CD4-positive, alpha-beta T cell (primary cell): ENCODE measurements around the gene DHDH. TPM values are rescaled to one million over a fixed set of nuclear protein-coding genes. Genes with fewer than 3 reads are reported as not detected.

Experiments used
- ATAC-seq: fragments of 200-7000 bp; cut with Tn5 transposase; one replicate; pipeline ENCODE4 v1.10.0; 2022; ENCODE audit warnings: mild to moderate bottlenecking; ENCODE audit not compliant: poor library complexity
- CTCF ChIA-PET: fragments of 350-600 bp; sonication (Branson Sonifier 250); formaldehyde crosslinking; loops from one replicate; lab custom pipeline; 2021; ENCODE audit warnings: antibody characterized with exemption, inconsistent platforms; lab: Charles Lee
- POLR2A ChIA-PET: fragments of 350-600 bp; sonication (Branson Sonifier 250); formaldehyde crosslinking; loops from one replicate; lab custom pipeline; 2021; ENCODE audit warnings: antibody characterized with exemption, inconsistent platforms; lab: Charles Lee
- DNase-seq, 14 experiments: peaks; one replicate each; pipeline ENCODE4 v3.0.0-alpha.2; 2013 to 2020; ENCODE audit warnings: mixed read lengths in 2 of 14
- H3K27ac ChIP-seq, 2 donors: one replicate each; pipeline versions ENCODE4 v1.5.1 to v1.7.0; 2013; ENCODE audit warnings: low read length in 2 of 2, low read depth in 1 of 2, mild to moderate bottlenecking in 1 of 2
- H3K27me3 ChIP-seq, 2 experiments: 1 replicate in 1 of 2; 2 replicates in 1 of 2; pipeline versions ENCODE4 v1.6.1 to v1.7.0; 2013; ENCODE audit warnings: low read length in 2 of 2, control low read depth in 1 of 2, mild to moderate bottlenecking in 1 of 2, moderate library complexity in 1 of 2; ENCODE audit not compliant: insufficient read depth in 2 of 2, control insufficient read depth in 1 of 2
- H3K36me3 ChIP-seq: one replicate; pipeline ENCODE4 v1.6.1; 2013; ENCODE audit warnings: low read length, control low read depth; ENCODE audit not compliant: insufficient read depth
- H3K4me1 ChIP-seq: one replicate; pipeline ENCODE4 v1.6.1; 2013; ENCODE audit warnings: low read length, control low read depth; ENCODE audit not compliant: insufficient read depth
- H3K4me3 ChIP-seq: one replicate; pipeline ENCODE4 v1.5.1; 2013; ENCODE audit warnings: mild to moderate bottlenecking, low read length, moderate library complexity
- H3K9me3 ChIP-seq, 2 experiments: 1 replicate in 1 of 2; 2 replicates in 1 of 2; pipeline versions ENCODE4 v1.6.1 to v1.7.0; 2013; ENCODE audit warnings: low read length in 2 of 2, mild to moderate bottlenecking in 2 of 2, control low read depth in 1 of 2, moderate library complexity in 1 of 2; ENCODE audit not compliant: control insufficient read depth in 1 of 2, insufficient read depth in 1 of 2
- H3K27ac Mint-ChIP-seq: one replicate; pipeline ENCODE4 v1.8.0; 2020; ENCODE audit warnings: mixed read lengths
- H3K27me3 Mint-ChIP-seq: one replicate; pipeline ENCODE4 v1.8.0; 2021; ENCODE audit warnings: mixed read lengths
- H3K36me3 Mint-ChIP-seq: one replicate; pipeline ENCODE4 v1.8.0; 2021; ENCODE audit warnings: low read depth, mixed read lengths
- H3K4me1 Mint-ChIP-seq: one replicate; pipeline ENCODE4 v1.8.0; 2021; ENCODE audit warnings: low read depth, mixed read lengths
- H3K4me3 Mint-ChIP-seq: one replicate; pipeline ENCODE4 v1.8.0; 2020; ENCODE audit warnings: mild to moderate bottlenecking, mixed read lengths
- H3K9me3 Mint-ChIP-seq: one replicate; pipeline ENCODE4 v1.8.0; 2020; ENCODE audit warnings: mixed read lengths
- CTCF ChIP-seq: fragments of 200-600 bp; IDR thresholded peaks from one replicate; pipeline ENCODE4 v1.8.0; 2022; ENCODE audit warnings: antibody characterized with exemption, mild to moderate bottlenecking
- intact Hi-C, 2 experiments: fragments of 100-400 bp; cut with DNase I in 1 of 2; cut with micrococcal nuclease in 1 of 2; formaldehyde crosslinking; loops; one replicate each; pipeline versions ENCODE4 v1.15.1 to v1.9.0; 2023 to 2025; cut with DNase I, micrococcal nuclease
- total RNA-seq, 174 experiments: library from RNA in 2 of 174; stranded (reverse) in 2 of 174; gene quantifications; one replicate each; pipeline ENCODE4 v1.2.3 and lab custom pipeline; 2021 to 2026

The DHDH gene
- total RNA-seq, 2 experiments from 2014 or later, result 1.1 to 1.8 TPM

DNA sequence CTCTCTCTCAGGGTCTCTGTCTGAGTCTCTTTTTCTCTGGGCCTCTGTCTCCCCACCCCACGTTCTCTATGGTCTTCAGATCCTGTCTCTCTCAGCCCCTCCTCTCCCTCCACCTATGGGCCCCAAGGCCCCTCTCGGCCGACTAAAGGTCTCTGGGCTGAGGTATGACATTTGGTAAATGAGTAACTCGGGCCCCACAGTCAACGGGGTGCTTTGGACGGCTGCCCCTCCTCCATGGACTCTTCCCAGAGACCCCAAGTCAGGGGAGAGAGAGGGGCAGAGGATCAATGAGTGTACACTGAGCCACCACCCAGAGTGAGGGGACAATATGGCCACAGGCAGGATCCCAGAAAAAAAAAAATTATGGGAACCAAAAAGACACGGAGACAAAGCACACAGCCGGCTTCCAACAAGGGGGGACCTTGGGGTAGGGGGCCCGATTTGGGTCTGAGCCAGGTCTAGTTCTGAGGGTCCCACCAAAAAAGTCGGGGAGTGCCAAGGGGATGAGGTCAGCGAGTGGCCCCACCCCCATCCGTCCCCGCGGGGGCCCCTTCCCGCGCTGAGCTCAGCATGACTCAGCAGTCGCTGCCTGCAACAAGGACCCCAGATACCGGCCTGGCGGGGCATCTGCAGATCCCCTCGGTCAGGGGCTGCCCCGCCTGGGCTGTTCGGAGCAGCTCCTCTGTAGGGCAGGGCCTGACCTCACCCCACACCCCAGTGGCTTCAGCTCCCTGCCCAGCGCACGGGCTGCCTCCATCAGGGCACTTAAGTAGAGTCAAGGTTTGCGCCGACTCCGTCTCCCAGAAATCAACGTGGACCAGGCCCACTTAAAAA is 30.1 kb downstream of the DHDH start:
- TF ChIP-seq CTCF, result no peak
- intact Hi-C loops, result loop anchor here in 1 of 2 experiments (2.0 kb wide), 2 partner anchors 63 to 91 kb away; partner anchors contain the start of genes NUCB1 and PPP1R15A
- CTCF ChIA-PET, result interaction anchor here (1.3 to 1.5 kb wide), 2 partner anchors 30 to 168 kb away, joined by 3 to 5 read pairs; partner anchors contain the start of genes GYS1 and RUVBL2
- Mint-ChIP-seq H3K36me3 (peaks cover 35% of the 10 kb centered on the region), H3K9me3 (no peaks in the 10 kb centered on the region), H3K4me3 (peak overlapping the region; percentile 97), H3K27me3 (no peaks in the 10 kb centered on the region), H3K4me1 (peaks cover 47% of the 10 kb centered on the region), H3K27ac (peak overlapping the region; percentile 97)
- Histone ChIP-seq H3K4me1 (peaks cover 63% of the 10 kb centered on the region), H3K9me3 (peaks cover 0 to 3% of the 10 kb centered on the region in 2 experiments), H3K36me3 (peaks cover 20% of the 10 kb centered on the region), H3K27ac (peak overlapping the region; percentile 55 to 68), H3K4me3 (peak overlapping the region; percentile 85), H3K27me3 (peaks cover 0 to 2% of the 10 kb centered on the region in 2 experiments)
- DNase-seq (peak in 9 of 14 experiments; percentile 22 to 71 (median 50)), ATAC-seq (no peak)
- POLR2A ChIA-PET, result interaction anchor here (0.8 to 3.5 kb wide), 6 partner anchors 9 to 168 kb away, joined by 3 to 38 read pairs (median 16); partner anchors contain the start of genes BAX, DHDH, NUCB1 and PPP1R15A

GRCh38 chr19:48964205-48965039 is 30.9 kb downstream of the DHDH start:
- TF ChIP-seq CTCF, result no peak
- POLR2A ChIA-PET, result interaction anchor here (0.6 to 3.8 kb wide), 14 partner anchors 10 to 1851 kb away, joined by 3 to 41 read pairs (median 6); partner anchors contain the start of genes BAX, DHDH, GYS1 and NUCB1
- DNase-seq (peak in 1 of 14 experiments; percentile 38), ATAC-seq (no peak)
- CTCF ChIA-PET, result interaction anchor here (1.1 to 1.5 kb wide), 4 partner anchors 29 to 226 kb away, joined by 3 to 5 read pairs (median 3); partner anchors contain the start of genes GYS1 and RUVBL2
- Mint-ChIP-seq H3K4me3 (peak overlapping the region; percentile 97), H3K36me3 (peaks cover 38% of the 10 kb centered on the region), H3K9me3 (no peaks in the 10 kb centered on the region), H3K27me3 (no peaks in the 10 kb centered on the region), H3K4me1 (peaks cover 47% of the 10 kb centered on the region), H3K27ac (peak overlapping the region; percentile 97)
- H3K27ac ChIP-seq, result peak overlapping the region; percentile 55 to 64
- peaks cover 0 to 2% of the 10 kb centered on the region in 2 experiments for H3K27me3 ChIP-seq
- peaks cover 0 to 3% of the 10 kb centered on the region in 2 experiments for H3K9me3 ChIP-seq
- intact Hi-C loops, result loop anchor here (1.0 to 5.0 kb wide), 5 partner anchors 9 to 317 kb away; partner anchors contain the start of genes CA11 (in 1 of the 2), NUCB1 (in 1 of the 2) and PPP1R15A (in 1 of the 2)
- peak overlapping the region; percentile 85 for H3K4me3 ChIP-seq
- H3K36me3 ChIP-seq, result peaks cover 27% of the 10 kb centered on the region
- H3K4me1 ChIP-seq, result peaks cover 63% of the 10 kb centered on the region
